Activated CD4-positive, alpha-beta T cell treated with anti-CD3 and anti-CD28 coated beads, Interleukin-2, amount 50 U/mL, for 16 hours (primary cell): ENCODE measurements around the gene POLR2E.

Experiments used
- DNase-seq: peaks from one replicate; pipeline ENCODE4 v3.0.0-alpha.2; 2020

The POLR2E gene

GRCh38 chr19:1093330-1093729, 1.8 kb downstream of the POLR2E start:
- no peak for DNase-seq

GRCh38 chr19:1091544-1092175, 3.5 kb downstream of the POLR2E start:
- DNase-seq: no peak

- DNase-seq: no peak
These were observed 4.2 kb downstream of the POLR2E start for GRCh38 chr19:1090731-1091543.

GRCh38 chr19:1089891-1090290, 5.3 kb downstream of the POLR2E start:
- no peak for DNase-seq

DNA sequence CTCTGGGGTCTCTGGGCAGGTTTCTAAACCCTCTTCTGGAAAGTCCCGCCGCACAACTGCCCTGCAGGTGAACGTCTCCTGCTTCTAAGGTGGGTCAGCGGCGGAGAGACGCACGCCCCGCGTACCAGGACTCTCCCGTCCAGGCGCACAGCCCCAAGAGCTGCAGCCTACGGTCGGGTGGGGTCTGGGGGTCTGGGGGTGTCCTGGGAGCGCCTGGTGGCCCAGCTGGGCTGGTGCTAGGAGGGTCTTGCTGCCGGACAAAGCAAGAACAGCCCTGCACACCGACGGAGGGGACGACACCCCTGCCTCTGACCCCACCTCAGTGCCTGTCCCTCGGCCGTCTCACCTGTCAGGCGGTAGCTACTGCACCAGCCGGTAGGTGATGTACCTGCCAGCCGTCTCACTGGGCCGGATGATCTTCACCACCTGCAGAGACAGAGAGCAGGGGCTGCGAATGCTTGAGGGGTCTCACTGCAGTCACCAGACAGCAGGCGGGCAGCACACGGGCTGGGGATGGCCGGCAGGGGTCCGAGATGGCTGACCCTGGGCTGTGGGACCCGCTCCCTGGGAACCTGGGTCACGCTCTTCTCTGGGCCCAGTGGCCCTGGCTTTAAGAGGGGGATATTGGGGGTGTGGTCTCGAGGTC, 5.9 kb downstream of the POLR2E start:
- no peak for DNase-seq

DNA sequence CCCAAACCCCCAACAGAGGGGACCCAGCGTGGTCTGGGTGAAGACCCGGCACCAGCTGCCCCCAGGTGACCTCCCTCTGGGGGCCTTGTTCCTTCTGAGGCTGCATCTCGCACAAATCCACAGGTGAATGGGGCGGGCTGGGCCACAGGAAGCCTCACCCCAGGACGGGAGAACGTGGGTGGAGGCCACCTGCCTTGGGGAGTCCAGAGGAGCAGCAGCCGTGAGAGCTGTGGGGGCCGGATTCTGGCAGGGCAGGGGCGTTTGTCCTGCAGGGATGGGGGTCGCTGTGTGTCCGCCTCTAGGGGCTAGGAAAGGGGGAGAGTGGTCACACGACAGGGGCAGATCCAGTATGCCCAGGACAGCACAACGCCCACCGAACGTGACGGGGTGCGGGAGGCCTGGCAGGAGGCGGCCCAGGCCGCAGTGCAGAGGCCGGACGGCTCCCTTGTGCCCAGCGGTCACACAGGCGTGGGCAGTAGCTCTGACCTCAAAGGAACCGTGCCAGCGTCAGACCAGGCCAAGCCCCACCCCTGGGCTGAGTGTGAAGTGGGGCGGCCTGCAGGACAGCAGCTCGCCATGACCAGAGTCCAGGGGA, 6.7 kb downstream of the POLR2E start:
- DNase-seq: no peak

DNA sequence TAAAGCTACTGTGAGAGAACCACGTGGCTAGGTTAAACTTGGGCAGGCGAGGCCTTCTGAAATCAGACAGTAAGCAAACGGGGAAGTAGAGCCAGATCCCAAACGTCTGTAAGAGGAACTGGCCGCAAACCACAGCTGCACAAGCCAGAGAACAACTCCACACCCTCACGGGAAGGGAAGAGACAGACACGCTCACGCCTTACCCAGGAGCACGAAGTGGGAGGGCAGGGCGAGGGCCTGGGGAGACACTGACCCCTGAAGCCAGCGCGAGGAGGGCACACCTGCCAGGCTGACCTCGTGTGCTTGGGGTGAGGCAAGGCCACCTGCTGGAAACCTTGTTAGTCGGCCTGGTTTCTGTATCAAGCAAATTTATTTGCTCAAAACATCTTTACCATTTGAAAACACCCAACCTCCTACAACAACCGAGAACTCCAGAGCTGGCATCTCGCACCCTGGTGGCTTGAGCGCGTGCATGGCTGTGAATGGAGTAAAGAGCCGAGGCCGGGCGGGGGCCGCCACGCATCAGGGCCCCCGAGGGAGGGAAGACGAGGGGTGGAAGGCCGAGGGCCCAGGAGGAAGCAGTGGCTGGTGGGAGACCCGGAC, 7.3 kb downstream of the POLR2E start:
- DNase-seq: no peak

GRCh38 chr19:1086613-1087012, 8.6 kb downstream of the POLR2E start:
- DNase-seq: no peak

DNA sequence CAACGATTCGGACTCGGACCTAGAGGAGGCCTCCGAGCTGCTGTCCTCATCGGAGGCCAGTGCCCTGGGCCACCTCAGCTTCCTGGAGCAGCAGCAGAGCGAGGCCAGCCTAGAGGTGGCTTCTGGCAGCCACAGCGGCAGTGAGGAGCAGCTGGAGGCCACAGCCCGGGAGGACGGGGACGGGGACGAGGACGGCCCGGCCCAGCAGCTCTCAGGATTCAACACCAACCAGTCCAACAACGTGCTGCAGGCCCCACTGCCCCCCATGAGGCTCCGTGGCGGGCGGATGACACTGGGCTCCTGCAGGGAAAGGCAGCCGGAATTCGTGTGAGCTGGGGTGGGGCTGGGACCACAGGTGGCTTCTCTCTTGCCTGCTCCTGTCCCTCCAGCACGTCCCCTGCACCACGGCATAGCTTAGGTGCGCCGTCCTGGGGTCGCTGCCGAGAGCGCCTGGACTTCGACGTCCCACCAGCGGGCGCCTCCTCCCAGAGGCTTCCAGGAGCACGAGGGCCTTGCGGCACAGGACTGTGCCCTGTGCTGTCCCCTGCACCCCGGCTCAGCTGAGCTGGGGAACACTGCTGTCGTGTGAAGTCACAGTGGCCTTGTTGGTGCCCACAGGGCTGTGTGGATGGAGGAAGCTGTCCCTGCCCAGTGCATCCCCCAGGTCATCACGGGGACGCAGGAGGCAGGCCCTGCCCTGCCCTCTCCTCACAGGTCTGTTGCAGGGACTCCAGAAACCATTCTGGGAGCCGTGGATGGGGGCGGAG, 9.3 kb downstream of the POLR2E start:
- DNase-seq: no peak

DNA sequence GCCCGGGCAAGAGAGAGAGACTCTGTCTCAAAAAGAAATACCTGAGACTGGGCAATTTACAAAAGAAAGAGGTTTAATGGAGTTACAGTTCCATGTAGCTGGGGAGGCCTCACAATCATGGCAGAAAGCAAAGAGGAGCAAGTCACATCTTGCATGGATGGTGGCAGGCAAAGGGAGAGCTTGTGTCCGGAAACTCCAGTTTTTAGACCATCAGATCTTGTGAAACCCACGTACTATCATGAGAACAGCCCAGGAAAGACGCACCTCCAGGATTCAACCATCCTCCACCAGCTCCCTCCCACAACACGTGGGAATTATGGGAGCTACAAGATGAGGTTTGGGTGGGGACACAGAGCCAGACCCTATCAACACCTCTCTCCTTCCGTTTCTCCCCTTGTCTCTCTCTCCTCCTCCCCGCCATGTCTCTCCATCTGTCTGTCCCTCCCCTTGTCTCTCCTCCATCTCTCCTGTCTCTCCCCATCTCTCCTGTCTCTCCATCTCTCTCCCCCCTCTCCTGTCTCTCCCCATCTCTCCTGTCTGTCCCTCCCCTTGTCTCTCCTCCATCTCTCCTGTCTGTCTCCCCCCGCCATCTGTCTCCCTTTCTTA, 10.0 kb downstream of the POLR2E start:
- no peak for DNase-seq

GRCh38 chr19:1084024-1084868, 10.9 kb downstream of the POLR2E start:
- DNase-seq: no peak

DNA sequence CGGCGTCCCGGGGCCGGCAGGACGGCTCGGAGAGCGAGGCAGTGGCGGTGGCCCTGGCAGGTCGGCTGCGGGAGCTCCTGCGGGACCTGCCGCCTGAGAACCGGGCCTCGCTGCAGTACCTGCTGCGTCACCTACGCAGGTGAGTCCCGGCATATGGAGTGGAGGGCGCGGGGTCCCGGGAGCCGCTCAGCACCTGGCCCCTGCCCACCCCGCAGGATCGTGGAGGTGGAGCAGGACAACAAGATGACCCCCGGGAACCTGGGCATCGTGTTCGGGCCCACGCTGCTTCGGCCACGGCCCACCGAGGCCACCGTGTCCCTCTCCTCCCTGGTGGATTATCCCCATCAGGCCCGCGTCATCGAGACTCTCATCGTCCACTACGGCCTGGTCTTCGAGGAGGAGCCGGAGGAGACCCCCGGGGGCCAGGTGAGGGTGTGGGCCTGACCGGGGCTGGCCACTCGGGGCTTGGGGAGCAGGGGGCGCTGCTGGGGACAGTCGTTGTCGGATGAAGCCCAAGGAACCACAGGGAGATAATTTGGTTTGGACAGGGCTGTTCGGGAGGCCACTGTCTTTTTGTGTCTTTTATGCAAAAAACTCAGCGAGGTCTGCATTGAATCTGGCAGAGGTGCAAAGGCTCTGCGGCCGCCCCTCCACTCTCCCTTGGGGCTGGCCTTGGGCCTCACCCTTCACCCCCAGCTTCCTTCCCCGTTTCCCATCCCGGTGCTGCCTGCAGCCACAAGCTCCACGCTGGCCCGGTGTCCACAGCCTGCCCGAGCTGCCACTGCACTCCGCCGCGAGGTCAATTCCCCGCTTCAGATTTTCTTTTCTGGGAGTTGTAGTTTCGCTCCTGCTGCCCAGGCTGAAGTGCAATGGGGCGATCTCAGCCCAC, 12.0 kb downstream of the POLR2E start:
- no peak for DNase-seq

- DNase-seq: peak; percentile 83
These were observed 12.8 kb downstream of the POLR2E start for GRCh38 chr19:1082165-1082927.

DNA sequence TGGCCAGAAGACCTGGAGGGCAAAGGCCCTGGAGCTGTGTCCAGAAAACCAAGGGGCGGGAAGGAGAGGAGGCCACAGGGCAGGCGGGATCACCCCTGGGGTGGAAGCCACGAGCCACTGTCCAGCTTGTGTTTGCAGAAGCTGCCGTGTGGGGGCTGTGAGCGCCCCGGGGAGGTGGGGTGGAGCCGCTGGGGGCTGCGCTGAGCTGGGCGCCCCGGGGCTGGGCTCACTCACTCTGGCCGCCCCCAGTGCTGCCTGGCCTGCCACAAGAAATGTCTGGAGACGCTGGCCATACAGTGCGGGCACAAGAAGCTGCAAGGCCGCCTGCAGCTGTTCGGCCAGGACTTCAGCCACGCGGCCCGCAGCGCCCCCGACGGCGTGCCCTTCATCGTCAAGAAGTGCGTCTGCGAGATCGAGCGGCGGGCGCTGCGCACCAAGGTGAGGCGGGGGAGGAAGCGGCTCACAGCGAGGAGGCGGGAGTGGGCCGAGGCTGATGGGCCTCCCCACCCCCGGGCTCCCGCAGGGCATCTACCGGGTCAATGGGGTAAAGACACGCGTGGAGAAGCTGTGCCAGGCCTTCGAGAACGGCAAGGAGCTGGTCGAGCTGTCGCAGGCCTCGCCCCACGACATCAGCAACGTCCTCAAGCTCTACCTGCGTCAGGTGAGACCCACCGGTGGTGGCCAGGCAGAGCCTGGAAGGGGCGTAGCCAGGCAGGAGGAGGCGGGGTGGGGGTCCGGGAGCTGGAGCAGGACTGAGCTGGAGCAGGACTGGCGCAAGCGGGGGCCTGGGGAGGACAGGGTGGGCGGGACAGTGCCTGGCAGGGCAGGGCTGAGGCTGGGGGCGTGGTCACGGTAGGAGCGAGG, 13.6 kb downstream of the POLR2E start:
- DNase-seq: no peak

DNA sequence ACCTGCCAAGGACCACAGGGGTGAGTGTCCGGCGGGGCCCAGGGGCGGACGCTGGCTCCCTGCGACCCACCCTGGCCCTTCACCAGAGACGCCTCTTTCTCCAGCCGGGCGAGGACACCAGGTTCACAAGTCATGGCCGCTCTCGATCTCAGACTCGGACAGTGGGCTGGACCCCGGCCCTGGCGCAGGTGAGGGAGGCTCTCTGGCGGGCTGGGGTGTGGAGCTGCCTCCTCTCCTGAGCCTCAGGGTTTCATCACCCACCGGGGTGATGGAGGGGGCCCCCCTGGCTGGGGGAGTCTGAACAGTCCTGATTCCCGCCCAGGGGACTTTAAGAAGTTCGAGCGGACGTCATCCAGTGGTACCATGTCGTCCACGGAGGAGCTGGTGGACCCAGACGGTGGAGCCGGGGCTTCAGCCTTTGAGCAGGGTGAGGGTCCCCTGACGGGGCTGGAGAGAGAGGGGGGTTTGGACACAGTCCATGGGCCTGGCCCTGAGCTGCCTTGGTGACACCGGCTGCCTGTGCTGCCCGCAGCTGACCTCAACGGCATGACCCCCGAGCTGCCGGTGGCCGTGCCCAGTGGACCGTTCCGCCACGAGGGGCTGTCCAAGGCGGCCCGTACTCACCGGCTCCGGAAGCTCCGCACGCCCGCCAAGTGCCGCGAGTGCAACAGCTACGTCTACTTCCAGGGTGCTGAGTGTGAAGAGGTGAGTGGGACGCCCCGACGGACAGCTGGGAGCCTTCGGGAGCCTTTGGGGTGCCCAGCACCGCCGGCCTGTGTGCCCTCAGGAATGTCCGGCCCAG, 14.6 kb downstream of the POLR2E start:
- no peak for DNase-seq

GRCh38 chr19:1079566-1080111, 15.5 kb downstream of the POLR2E start:
- DNase-seq: peak; percentile 87

GRCh38 chr19:1076951-1077350, 18.2 kb downstream of the POLR2E start:
- peak; percentile 95 for DNase-seq
